DND-41 (cell line): ENCODE measurements around the gene MAGI1.

Experiments used
- ATAC-seq: fragments of 200-7000 bp; cut with Tn5 transposase; 3 replicates; pipeline ENCODE4 v1.9.1; 2021; ENCODE audit warnings: low read depth; ENCODE audit not compliant: insufficient read depth
- DNase-seq: peaks from one replicate; pipeline ENCODE4 v3.0.0-alpha.2; 2020
- H2AFZ ChIP-seq: 2 replicates; pipeline ENCODE4 v1.6.0; 2012; ENCODE audit warnings: low read depth, low read length
- H3K27ac ChIP-seq: 2 replicates; pipeline ENCODE4 v1.5.1; 2012; ENCODE audit warnings: low read length, inconsistent platforms
- H3K27me3 ChIP-seq: fragments of 200-600 bp; sonication (generic); 2 replicates; pipeline ENCODE4 v1.6.0; 2012; ENCODE audit warnings: low read length, mild to moderate bottlenecking, inconsistent platforms; ENCODE audit not compliant: insufficient read depth, poor library complexity
- H3K36me3 ChIP-seq: 2 replicates; pipeline ENCODE4 v1.5.1; 2012; ENCODE audit warnings: low read length, inconsistent platforms; ENCODE audit not compliant: insufficient read depth
- H3K4me1 ChIP-seq: 2 replicates; pipeline ENCODE4 v1.5.1; 2012; ENCODE audit warnings: mild to moderate bottlenecking, low read length; ENCODE audit not compliant: insufficient read depth
- H3K4me2 ChIP-seq: 2 replicates; pipeline ENCODE4 v1.6.0; 2012; ENCODE audit warnings: mild to moderate bottlenecking, moderate library complexity, low read length, inconsistent platforms; ENCODE audit not compliant: insufficient read depth
- H3K4me3 ChIP-seq, 2 experiments: fragments of 200-600 bp in 1 of 2; shearing (Covaris generic) in 1 of 2; 2 replicates each; pipeline ENCODE4 v1.5.1; 2012 to 2016; ENCODE audit warnings: inconsistent platforms in 2 of 2, low read length in 2 of 2, mild to moderate bottlenecking in 2 of 2, low read depth in 1 of 2, moderate library complexity in 1 of 2
- H3K79me2 ChIP-seq: 2 replicates; pipeline ENCODE4 v1.6.0; 2012; ENCODE audit warnings: low read length, inconsistent platforms; ENCODE audit not compliant: insufficient read depth
- H3K9ac ChIP-seq: 2 replicates; pipeline ENCODE4 v1.6.0; 2012; ENCODE audit warnings: low read depth, mild to moderate bottlenecking, inconsistent platforms, low read length, moderate library complexity
- H3K9me3 ChIP-seq: 2 replicates; pipeline ENCODE4 v1.5.1; 2012; ENCODE audit warnings: low read length, moderate library complexity, mild to moderate bottlenecking, inconsistent platforms; ENCODE audit not compliant: insufficient read depth, severe bottlenecking
- H4K20me1 ChIP-seq: 2 replicates; pipeline ENCODE4 v1.6.0; 2012; ENCODE audit warnings: low read length; ENCODE audit not compliant: insufficient read depth
- CTCF ChIP-seq: IDR thresholded peaks from 2 replicates; pipeline ENCODE4 v1.5.1; 2012; ENCODE audit warnings: borderline replicate concordance, low read length, moderate library complexity, mild to moderate bottlenecking; ENCODE audit not compliant: poor library complexity, severe bottlenecking; ENCODE audit errors: extremely low read depth
- EZH2 ChIP-seq: IDR thresholded peaks from 3 replicates; pipeline ENCODE4 v1.6.1; 2012; ENCODE audit warnings: borderline replicate concordance, low read depth, mild to moderate bottlenecking, moderate library complexity, low read length, inconsistent platforms; ENCODE audit not compliant: severe bottlenecking

The MAGI1 gene

GRCh38 chr3:66038726-66039589 lies at the start of gene MAGI1:
Gene MAGI1 (minus strand): TSS chr3:66038918. CDS start chr3:66038308, 610 bp downstream.
- TF ChIP-seq EZH2 (no peak), CTCF (no peak)
- no peaks in the 10 kb centered on the region for H3K27me3 ChIP-seq
- no peak for DNase-seq
- H3K4me3 ChIP-seq = no peak within 1 kb of the TSS
- ATAC-seq = no peak
- no peak within 1 kb of the TSS for H3K9ac ChIP-seq
- H3K36me3 ChIP-seq = no peaks in the 10 kb centered on the region
- no peaks in the 10 kb centered on the region for H3K9me3 ChIP-seq
- no peaks in the 10 kb centered on the region for H4K20me1 ChIP-seq
- no peak within 1 kb of the TSS for H3K4me2 ChIP-seq
- no peak within 1 kb of the TSS for H2AFZ ChIP-seq
- H3K79me2 ChIP-seq = no peaks in the 10 kb centered on the region
- H3K27ac ChIP-seq = no peak within 1 kb of the TSS
- H3K4me1 ChIP-seq = no peaks in the 10 kb centered on the region

GRCh38 chr3:66083784-66084213 lies 45.1 kb upstream of the MAGI1 start:
- Histone ChIP-seq H3K36me3 (no peaks in the 10 kb centered on the region), H3K9me3 (no peaks in the 10 kb centered on the region), H3K4me2 (no peak overlapping the region), H3K4me3 (no peak overlapping the region), H3K4me1 (no peaks in the 10 kb centered on the region), H4K20me1 (no peaks in the 10 kb centered on the region), H3K27ac (no peak overlapping the region), H3K79me2 (no peaks in the 10 kb centered on the region), H3K9ac (no peak overlapping the region), H2AFZ (no peak overlapping the region), H3K27me3 (no peaks in the 10 kb centered on the region)
- ATAC-seq = no peak
- TF ChIP-seq CTCF (no peak), EZH2 (no peak)
- DNase-seq = no peak

- H2AFZ ChIP-seq = no peak overlapping the region
- no peaks in the 10 kb centered on the region for H3K79me2 ChIP-seq
- no peaks in the 10 kb centered on the region for H3K9me3 ChIP-seq
- TF ChIP-seq CTCF (no peak), EZH2 (no peak)
- no peak overlapping the region for H3K27ac ChIP-seq
- no peaks in the 10 kb centered on the region for H4K20me1 ChIP-seq
- no peak for ATAC-seq
- no peaks in the 10 kb centered on the region for H3K4me1 ChIP-seq
- no peak for DNase-seq
- H3K4me2 ChIP-seq = no peak overlapping the region
- H3K36me3 ChIP-seq = no peaks in the 10 kb centered on the region
- no peak overlapping the region for H3K9ac ChIP-seq
- H3K4me3 ChIP-seq = no peak overlapping the region
- H3K27me3 ChIP-seq = no peaks in the 10 kb centered on the region
These were observed 44.5 kb upstream of the MAGI1 start for GRCh38 chr3:66083096-66083678.
